Measurements from ENCODE around the gene THOC5.
"Not testable (repeated sequence)": the region's sequence is repeated elsewhere in the genome, so short reads cannot be mapped to it uniquely, and the experiment has no call there.

The THOC5 gene

GRCh38 chr22:29563652-29564460, 10.3 kb upstream of the THOC5 start:
- H3K36me3 ChIP-seq (ENCODE audit: control insufficient read depth, insufficient read depth, low read length): peaks cover 35% of the 10 kb centered on the region
- H3K4me1 ChIP-seq (ENCODE audit: control insufficient read depth, insufficient read depth, low read length, poor library complexity, severe bottlenecking): no peaks in the 10 kb centered on the region
- H3K27me3 ChIP-seq (replicated peaks; ENCODE audit: control insufficient read depth, insufficient read depth, low read length, poor library complexity, severe bottlenecking): no peaks in the 10 kb centered on the region
- no peak overlapping the region for H3K4me3 ChIP-seq (ENCODE audit: insufficient read depth, low read depth, low read length, poor library complexity, severe bottlenecking)
- H3K27ac ChIP-seq (ENCODE audit: insufficient read depth, low read length, poor library complexity, severe bottlenecking): no peak overlapping the region
- no peak for DNase-seq
- no peaks in the 10 kb centered on the region for H3K9me3 ChIP-seq (ENCODE audit: control insufficient read depth, low read length)

- H3K4me3 ChIP-seq (ENCODE audit: insufficient read depth, low read depth, low read length, poor library complexity, severe bottlenecking): no peak overlapping the region
- peaks cover 44% of the 10 kb centered on the region for H3K36me3 ChIP-seq (ENCODE audit: control insufficient read depth, insufficient read depth, low read length)
- no peaks in the 10 kb centered on the region for H3K27me3 ChIP-seq (replicated peaks; ENCODE audit: control insufficient read depth, insufficient read depth, low read length, poor library complexity, severe bottlenecking)
- no peak overlapping the region for H3K27ac ChIP-seq (ENCODE audit: insufficient read depth, low read length, poor library complexity, severe bottlenecking)
- no peaks in the 10 kb centered on the region for H3K4me1 ChIP-seq (ENCODE audit: control insufficient read depth, insufficient read depth, low read length, poor library complexity, severe bottlenecking)
- H3K9me3 ChIP-seq (ENCODE audit: control insufficient read depth, low read length): no peaks in the 10 kb centered on the region
- no peak for DNase-seq
Observed at GRCh38 chr22:29559853-29560252, 6.3 kb upstream of the THOC5 start.

GRCh38 chr22:29559030-29559429, 5.5 kb upstream of the THOC5 start:
- Histone ChIP-seq H3K27me3 (replicated peaks; ENCODE audit: control insufficient read depth, insufficient read depth, low read length, poor library complexity, severe bottlenecking) (no peaks in the 10 kb centered on the region), H3K36me3 (ENCODE audit: control insufficient read depth, insufficient read depth, low read length) (peaks cover 41% of the 10 kb centered on the region)

GRCh38 chr22:29555065-29555644, 1.6 kb upstream of the THOC5 start:
- Histone ChIP-seq H3K36me3 (ENCODE audit: control insufficient read depth, insufficient read depth, low read length) (peaks cover 20% of the 10 kb centered on the region), H3K27me3 (replicated peaks; ENCODE audit: control insufficient read depth, insufficient read depth, low read length, poor library complexity, severe bottlenecking) (no peaks in the 10 kb centered on the region), H3K9me3 (ENCODE audit: control insufficient read depth, low read length) (no peaks in the 10 kb centered on the region), H3K4me3 (ENCODE audit: insufficient read depth, low read depth, low read length, poor library complexity, severe bottlenecking) (no peak overlapping the region), H3K27ac (ENCODE audit: insufficient read depth, low read length, poor library complexity, severe bottlenecking) (no peak overlapping the region), H3K4me1 (ENCODE audit: control insufficient read depth, insufficient read depth, low read length, poor library complexity, severe bottlenecking) (peaks cover 7% of the 10 kb centered on the region)
- DNase-seq: no peak

More at GRCh38 chr22:29559030-29559429, 5.5 kb upstream of the THOC5 start:
- no peak for DNase-seq
- Histone ChIP-seq H3K9me3 (ENCODE audit: control insufficient read depth, low read length) (no peaks in the 10 kb centered on the region), H3K4me3 (ENCODE audit: insufficient read depth, low read depth, low read length, poor library complexity, severe bottlenecking) (no peak overlapping the region), H3K27ac (ENCODE audit: insufficient read depth, low read length, poor library complexity, severe bottlenecking) (no peak overlapping the region), H3K4me1 (ENCODE audit: control insufficient read depth, insufficient read depth, low read length, poor library complexity, severe bottlenecking) (peaks cover 5% of the 10 kb centered on the region)

- not testable (repeated sequence) for H3K9me3 ChIP-seq (ENCODE audit: control insufficient read depth, low read length); H3K4me1 ChIP-seq (ENCODE audit: control insufficient read depth, insufficient read depth, low read length, poor library complexity, severe bottlenecking); H3K27ac ChIP-seq (ENCODE audit: insufficient read depth, low read length, poor library complexity, severe bottlenecking); H3K4me3 ChIP-seq (ENCODE audit: insufficient read depth, low read depth, low read length, poor library complexity, severe bottlenecking); DNase-seq; H3K27me3 ChIP-seq (replicated peaks; ENCODE audit: control insufficient read depth, insufficient read depth, low read length, poor library complexity, severe bottlenecking)
- peaks cover 26% of the 10 kb centered on the region for H3K36me3 ChIP-seq (ENCODE audit: control insufficient read depth, insufficient read depth, low read length)
Observed at GRCh38 chr22:29552357-29552756, 1.2 kb downstream of the THOC5 start.

GRCh38 chr22:29550005-29550404, 3.6 kb downstream of the THOC5 start:
- Histone ChIP-seq H3K27ac (ENCODE audit: insufficient read depth, low read length, poor library complexity, severe bottlenecking) (no peak overlapping the region), H3K4me3 (ENCODE audit: insufficient read depth, low read depth, low read length, poor library complexity, severe bottlenecking) (no peak overlapping the region), H3K9me3 (ENCODE audit: control insufficient read depth, low read length) (no peaks in the 10 kb centered on the region), H3K4me1 (ENCODE audit: control insufficient read depth, insufficient read depth, low read length, poor library complexity, severe bottlenecking) (peaks cover 7% of the 10 kb centered on the region), H3K36me3 (ENCODE audit: control insufficient read depth, insufficient read depth, low read length) (peaks cover 21% of the 10 kb centered on the region), H3K27me3 (replicated peaks; ENCODE audit: control insufficient read depth, insufficient read depth, low read length, poor library complexity, severe bottlenecking) (no peaks in the 10 kb centered on the region)
- DNase-seq: no peak

GRCh38 chr22:29545045-29545444, 8.5 kb downstream of the THOC5 start:
- not testable (repeated sequence) for DNase-seq
- H3K36me3 ChIP-seq (ENCODE audit: control insufficient read depth, insufficient read depth, low read length): peaks cover 47% of the 10 kb centered on the region

GRCh38 chr22:29541845-29542244, 11.7 kb downstream of the THOC5 start:
- Histone ChIP-seq H3K4me3 (ENCODE audit: insufficient read depth, low read depth, low read length, poor library complexity, severe bottlenecking) (no peak overlapping the region), H3K9me3 (ENCODE audit: control insufficient read depth, low read length) (no peaks in the 10 kb centered on the region), H3K36me3 (ENCODE audit: control insufficient read depth, insufficient read depth, low read length) (peaks cover 50% of the 10 kb centered on the region), H3K27ac (ENCODE audit: insufficient read depth, low read length, poor library complexity, severe bottlenecking) (no peak overlapping the region), H3K4me1 (ENCODE audit: control insufficient read depth, insufficient read depth, low read length, poor library complexity, severe bottlenecking) (no peaks in the 10 kb centered on the region), H3K27me3 (replicated peaks; ENCODE audit: control insufficient read depth, insufficient read depth, low read length, poor library complexity, severe bottlenecking) (no peaks in the 10 kb centered on the region)
- no peak for DNase-seq

More at GRCh38 chr22:29545045-29545444, 8.5 kb downstream of the THOC5 start:
- not testable (repeated sequence) for H3K27me3 ChIP-seq (replicated peaks; ENCODE audit: control insufficient read depth, insufficient read depth, low read length, poor library complexity, severe bottlenecking); H3K4me1 ChIP-seq (ENCODE audit: control insufficient read depth, insufficient read depth, low read length, poor library complexity, severe bottlenecking); H3K9me3 ChIP-seq (ENCODE audit: control insufficient read depth, low read length); H3K27ac ChIP-seq (ENCODE audit: insufficient read depth, low read length, poor library complexity, severe bottlenecking); H3K4me3 ChIP-seq (ENCODE audit: insufficient read depth, low read depth, low read length, poor library complexity, severe bottlenecking)

GRCh38 chr22:29539105-29539504, 14.5 kb downstream of the THOC5 start:
- DNase-seq: no peak
- no peaks in the 10 kb centered on the region for H3K27me3 ChIP-seq (replicated peaks; ENCODE audit: control insufficient read depth, insufficient read depth, low read length, poor library complexity, severe bottlenecking)
- H3K27ac ChIP-seq (ENCODE audit: insufficient read depth, low read length, poor library complexity, severe bottlenecking): no peak overlapping the region
- no peaks in the 10 kb centered on the region for H3K9me3 ChIP-seq (ENCODE audit: control insufficient read depth, low read length)
- H3K4me3 ChIP-seq (ENCODE audit: insufficient read depth, low read depth, low read length, poor library complexity, severe bottlenecking): no peak overlapping the region
- H3K36me3 ChIP-seq (ENCODE audit: control insufficient read depth, insufficient read depth, low read length): peaks cover 59% of the 10 kb centered on the region
- no peaks in the 10 kb centered on the region for H3K4me1 ChIP-seq (ENCODE audit: control insufficient read depth, insufficient read depth, low read length, poor library complexity, severe bottlenecking)

GRCh38 chr22:29536411-29536810, 17.1 kb downstream of the THOC5 start:
- H3K27ac ChIP-seq (ENCODE audit: insufficient read depth, low read length, poor library complexity, severe bottlenecking): no peak overlapping the region
- no peaks in the 10 kb centered on the region for H3K27me3 ChIP-seq (replicated peaks; ENCODE audit: control insufficient read depth, insufficient read depth, low read length, poor library complexity, severe bottlenecking)
- no peaks in the 10 kb centered on the region for H3K9me3 ChIP-seq (ENCODE audit: control insufficient read depth, low read length)
- peaks cover 73% of the 10 kb centered on the region for H3K36me3 ChIP-seq (ENCODE audit: control insufficient read depth, insufficient read depth, low read length)
- no peak for DNase-seq
- H3K4me3 ChIP-seq (ENCODE audit: insufficient read depth, low read depth, low read length, poor library complexity, severe bottlenecking): no peak overlapping the region
- H3K4me1 ChIP-seq (ENCODE audit: control insufficient read depth, insufficient read depth, low read length, poor library complexity, severe bottlenecking): no peaks in the 10 kb centered on the region

Data from effector memory CD4-positive, alpha-beta T cell (primary cell).